Right lobe of liver (tissue), 6 donors: ENCODE results near the gene PRMT3. TPM values are rescaled to one million over a fixed set of nuclear protein-coding genes. Genes with fewer than 3 reads are reported as not detected.
"Not testable (repeated sequence)": the region's sequence is repeated elsewhere in the genome, so short reads cannot be mapped to it uniquely, and the experiment has no call there.

ENCODE experiments used
- ATAC-seq, 4 donors: fragments of 200-7000 bp; cut with Tn5 transposase; one replicate each; pipeline ENCODE4 v1.9.1; 2020; ENCODE audit warnings: mild to moderate bottlenecking in 4 of 4, moderate library complexity in 4 of 4
- DNase-seq, 3 donors: peaks; one replicate each; pipeline ENCODE4 v3.0.0-alpha.2; 2020
- H3K27ac ChIP-seq, 3 donors: fragments of 200-600 bp; one replicate each; pipeline ENCODE4 v1.8.0; 2022
- H3K27me3 ChIP-seq, 2 donors: fragments of 200-600 bp; one replicate each; pipeline ENCODE4 v1.8.0; 2022
- H3K36me3 ChIP-seq, 4 donors: fragments of 200-600 bp; sonication (generic) in 1 of 4; one replicate each; pipeline versions ENCODE4 v1.5.1 to v1.8.0; 2017 to 2022; ENCODE audit warnings: control low read depth in 1 of 4
- H3K4me1 ChIP-seq, 4 donors: fragments of 200-600 bp; sonication (generic) in 1 of 4; one replicate each; pipeline versions ENCODE4 v1.5.1 to v1.8.0; 2017 to 2022; ENCODE audit warnings: control low read depth in 1 of 4
- H3K4me3 ChIP-seq, 3 donors: fragments of 200-600 bp; one replicate each; pipeline ENCODE4 v1.8.0; 2022
- H3K9me3 ChIP-seq, 4 donors: fragments of 200-600 bp; sonication (generic) in 1 of 4; one replicate each; pipeline versions ENCODE4 v1.5.1 to v1.8.0; 2017 to 2022; ENCODE audit warnings: control low read depth in 1 of 4
- CTCF ChIP-seq, 4 donors: fragments of 200-600 bp in 3 of 4; fragments of 450-650 bp in 1 of 4; IDR thresholded peaks; one replicate each; pipeline versions ENCODE4 v1.5.1 to v1.8.0; 2016 to 2022; ENCODE audit warnings: antibody characterized with exemption in 4 of 4, mild to moderate bottlenecking in 2 of 4
- POLR2A ChIP-seq: fragments of 450-650 bp; IDR thresholded peaks from one replicate; pipeline ENCODE4 v1.6.1; 2017; ENCODE audit warnings: antibody characterized with exemption, mild to moderate bottlenecking
- WGBS: methylation state at CpG from one replicate; pipeline ENCODE4 v1.1.6; 2018; ENCODE audit warnings: low coverage, low lambda C conversion rate; ENCODE audit not compliant: insufficient coverage; ENCODE audit errors: missing lambda C conversion rate; 5-methylcytosine and 5-hydroxymethylcytosine counted together
- intact Hi-C, 2 donors: fragments of 100-400 bp; cut with DNase I; formaldehyde crosslinking; loops; one replicate each; pipeline versions ENCODE4 v1.11.2 to v1.14.1; 2022
- total RNA-seq, 6 experiments: library from RNA; depleted of rRNA in 2 of 6; stranded (reverse); fragments of >200 nt in 2 of 6; fragmentation: NEBNext Ultra II Directional in 3 of 6; extraction: Animal tissue kit (Norgen Biotek cat#: 25700) in 3 of 6; gene quantifications; one replicate each; pipeline versions ENCODE4 v1.1.0 to v1.2.4, GENCODE V29; 2016 to 2023
- donor health status: DM: no; HTN: yes; CAD: no.
- donor health status: DM: no; HTN: no; CAD: no.
- donor health status: DM: no; HTN: no; CAD: no.
- donor health status: DM: no; HTN: yes; CAD: no.
- donor health status: DM: no; HTN: yes; CAD: no.

Gene PRMT3
- total RNA-seq, 6 experiments from 2014 or later = 3.4 to 11.8 (median 4.6) TPM

- Histone ChIP-seq H3K4me3 (peak overlapping the region in 2 of 3 donors; percentile 22), H3K27ac (peak overlapping the region; percentile 34 to 74 (median 49)), H3K36me3 (no peaks in the 10 kb centered on the region), H3K27me3 (no peaks in the 10 kb centered on the region), H3K9me3 (no peaks in the 10 kb centered on the region), H3K4me1 (peaks cover 0 to 32% (median 4%) of the 10 kb centered on the region in 4 donors)
- peak; percentile 49 to 72 (median 69) for ATAC-seq
- TF ChIP-seq CTCF (IDR thresholded peaks at IDR 0.05) = no peak
- no peak for TF ChIP-seq POLR2A
- peak in 1 of 3 donors; percentile 60 for DNase-seq
- intact Hi-C loops = no loop called here
- WGBS = 32% methylated on average over 7 of the region's 7 CpGs
These were observed 26.9 kb upstream of the PRMT3 start for GRCh38 chr11:20360650-20361049.

GRCh38 chr11:20362481-20362880, 25.0 kb upstream of the PRMT3 start:
- Histone ChIP-seq H3K27ac (no peak overlapping the region), H3K36me3 (peaks cover 0 to 6% (median 0%) of the 10 kb centered on the region in 4 donors), H3K27me3 (no peaks in the 10 kb centered on the region), H3K4me1 (peaks cover 0 to 23% (median 4%) of the 10 kb centered on the region in 4 donors), H3K4me3 (no peak overlapping the region), H3K9me3 (no peaks in the 10 kb centered on the region)
- WGBS = 0% methylated on average over 1 of the region's 1 CpG
- ATAC-seq (no peak), DNase-seq (no peak)
- TF ChIP-seq POLR2A = no peak
- intact Hi-C loops = no loop called here

GRCh38 chr11:20363149-20363499, 24.4 kb upstream of the PRMT3 start:
- TF ChIP-seq POLR2A (no peak), CTCF (IDR thresholded peaks at IDR 0.05) (no peak)
- peak overlapping the region; percentile 74 to 100 (median 79) for H3K4me3 ChIP-seq
- DNase-seq = no peak
- H3K27ac ChIP-seq = peak overlapping the region; percentile 82 to 97 (median 86)
- peaks cover 0 to 10% (median 0%) of the 10 kb centered on the region in 4 donors for H3K36me3 ChIP-seq
- no peaks in the 10 kb centered on the region for H3K9me3 ChIP-seq
- peaks cover 0 to 22% (median 4%) of the 10 kb centered on the region in 4 donors for H3K4me1 ChIP-seq
- intact Hi-C loops = no loop called here
- ATAC-seq = peak in 1 of 4 donors; percentile 5
- no peaks in the 10 kb centered on the region for H3K27me3 ChIP-seq
- WGBS = 72% methylated on average over 2 of the region's 2 CpGs

GRCh38 chr11:20363500-20364340, 23.8 kb upstream of the PRMT3 start, which contains the start of gene HTATIP2:
TSS of gene HTATIP2 (plus strand) at chr11:20363714. CDS start at chr11:20364238, 524 bp downstream.
- peak within 1 kb of the TSS; percentile 82 to 97 (median 86) for H3K27ac ChIP-seq
- no peaks in the 10 kb centered on the region for H3K9me3 ChIP-seq
- peak; percentile 83 to 91 (median 90) for ATAC-seq
- H3K27me3 ChIP-seq = no peaks in the 10 kb centered on the region
- intact Hi-C loops = no loop called here
- peaks cover 0 to 15% (median 0%) of the 10 kb centered on the region in 4 donors for H3K36me3 ChIP-seq
- 0% methylated on average over 13 of the region's 68 CpGs for WGBS
- peak; percentile 79 to 85 (median 84) for DNase-seq
- H3K4me3 ChIP-seq = peak within 1 kb of the TSS; percentile 74 to 100 (median 79)
- TF ChIP-seq POLR2A (peak; percentile 70), CTCF (IDR thresholded peaks at IDR 0.05) (no peak)
- H3K4me1 ChIP-seq = peaks cover 0 to 22% (median 4%) of the 10 kb centered on the region in 4 donors

- peak; percentile 3 to 44 (median 26) for ATAC-seq
- TF ChIP-seq CTCF (IDR thresholded peaks at IDR 0.05) = no peak
- no peak for TF ChIP-seq POLR2A
- no CpG with 5 or more reads among the region's 6 CpGs for WGBS
These were observed 23.1 kb upstream of the PRMT3 start for GRCh38 chr11:20364341-20364792.

GRCh38 chr11:20365465-20365864, 22.1 kb upstream of the PRMT3 start:
- H3K4me3 ChIP-seq, ATAC-seq, intact Hi-C loops, DNase-seq, H3K27me3 ChIP-seq, H3K9me3 ChIP-seq, H3K27ac ChIP-seq: not testable (repeated sequence)
- 91% methylated on average over 6 of the region's 6 CpGs for WGBS
- peaks cover 0 to 23% (median 2%) of the 10 kb centered on the region in 4 donors for H3K36me3 ChIP-seq
- H3K4me1 ChIP-seq = peaks cover 0 to 22% (median 4%) of the 10 kb centered on the region in 4 donors

More at GRCh38 chr11:20364341-20364792, 23.1 kb upstream of the PRMT3 start:
- no peaks in the 10 kb centered on the region for H3K9me3 ChIP-seq
- H3K36me3 ChIP-seq = peaks cover 0 to 16% (median under 1%) of the 10 kb centered on the region in 4 donors
- intact Hi-C loops = no loop called here
- peak overlapping the region; percentile 82 to 97 (median 86) for H3K27ac ChIP-seq
- no peak for DNase-seq
- peak overlapping the region; percentile 74 to 100 (median 79) for H3K4me3 ChIP-seq
- no peaks in the 10 kb centered on the region for H3K27me3 ChIP-seq
- peaks cover 0 to 22% (median 4%) of the 10 kb centered on the region in 4 donors for H3K4me1 ChIP-seq
